Measurements from ENCODE around the gene ZNF19. TPM values are rescaled to one million over a fixed set of nuclear protein-coding genes. Genes with fewer than 3 reads are reported as not detected.

The ZNF19 gene
- total RNA-seq, 5 donors from 2014 or later (not counting 1 experiment from before 2014, with no cell fraction given), result 6.9 to 9.4 (median 8.4) TPM

GRCh38 chr16:71443714-71444113, 45.4 kb downstream of the ZNF19 start:
- Mint-ChIP-seq H3K27me3 (peaks cover 4 to 18% of the 10 kb centered on the region in 2 donors), H3K27ac (no peak overlapping the region), H3K36me3 (peaks cover 16% of the 10 kb centered on the region), H3K9me3 (peaks cover 5 to 30% (median 24%) of the 10 kb centered on the region in 3 donors), H3K4me3 (no peak overlapping the region), H3K4me1 (no peaks in the 10 kb centered on the region)
- H3K27me3 ChIP-seq (replicated peaks in 1 of 2; ENCODE audit: control insufficient read depth in 2 of 2, extremely low read depth in 1 of 2, insufficient read depth in 2 of 2, low read length in 1 of 2), result peaks cover 0 to 18% of the 10 kb centered on the region in 2 experiments
- no peaks in the 10 kb centered on the region for H3K4me1 ChIP-seq (ENCODE audit: control insufficient read depth in 1 of 2, extremely low read depth in 1 of 2, insufficient read depth in 2 of 2, low read length in 2 of 2)
- ChIA-PET POLR2A (no interaction called here), CTCF (no interaction called here)
- H3K4me3 ChIP-seq (ENCODE audit: control insufficient read depth in 1 of 2, extremely low read depth in 1 of 2, low read length in 1 of 2), result no peak overlapping the region
- no peak overlapping the region for H3K27ac ChIP-seq (ENCODE audit: low read length)
- 95% methylated on average over 2 of the region's 6 CpGs for WGBS (ENCODE audit: insufficient coverage)
- peaks cover 15% of the 10 kb centered on the region for H3K9me3 ChIP-seq
- DNase-seq (no peak), ATAC-seq (replicated peaks in 1 of 4) (no peak)
- peaks cover 0 to 6% of the 10 kb centered on the region in 2 donors for H3K36me3 ChIP-seq (ENCODE audit: control insufficient read depth in 2 of 2, extremely low read depth in 1 of 2, insufficient read depth in 1 of 2, low read length in 1 of 2)

GRCh38 chr16:71442051-71442440, 47.1 kb downstream of the ZNF19 start, which contains the start of gene TLE7:
Gene TLE7 (minus strand): TSS chr16:71442054. CDS start chr16:71433324, 8,730 bp downstream.
- Mint-ChIP-seq H3K27ac (no peak within 1 kb of the TSS), H3K4me1 (no peaks in the 10 kb centered on the region), H3K4me3 (no peak within 1 kb of the TSS), H3K27me3 (peaks cover 18 to 34% of the 10 kb centered on the region in 2 donors), H3K36me3 (peaks cover 3% of the 10 kb centered on the region), H3K9me3 (peaks cover 5 to 18% (median 14%) of the 10 kb centered on the region in 3 donors)
- Histone ChIP-seq H3K36me3 (ENCODE audit: control insufficient read depth in 2 of 2, extremely low read depth in 1 of 2, insufficient read depth in 1 of 2, low read length in 1 of 2) (no peaks in the 10 kb centered on the region), H3K27me3 (replicated peaks in 1 of 2; ENCODE audit: control insufficient read depth in 2 of 2, extremely low read depth in 1 of 2, insufficient read depth in 2 of 2, low read length in 1 of 2) (peaks cover 0 to 18% of the 10 kb centered on the region in 2 experiments), H3K4me3 (ENCODE audit: control insufficient read depth in 1 of 2, extremely low read depth in 1 of 2, low read length in 1 of 2) (no peak within 1 kb of the TSS), H3K4me1 (ENCODE audit: control insufficient read depth in 1 of 2, extremely low read depth in 1 of 2, insufficient read depth in 2 of 2, low read length in 2 of 2) (no peaks in the 10 kb centered on the region), H3K27ac (ENCODE audit: low read length) (no peak within 1 kb of the TSS), H3K9me3 (peaks cover under 1% of the 10 kb centered on the region)
- DNase-seq (no peak), ATAC-seq (replicated peaks in 1 of 4) (no peak)
- ChIA-PET POLR2A (no interaction called here), CTCF (no interaction called here)
- WGBS (ENCODE audit: insufficient coverage), result 85% methylated on average over 12 of the region's 13 CpGs

- Mint-ChIP-seq H3K27ac (no peak overlapping the region), H3K4me1 (no peaks in the 10 kb centered on the region), H3K36me3 (peaks cover 3% of the 10 kb centered on the region), H3K27me3 (peaks cover 23 to 39% of the 10 kb centered on the region in 2 donors), H3K4me3 (no peak overlapping the region), H3K9me3 (peaks cover 5 to 18% (median 14%) of the 10 kb centered on the region in 3 donors)
- Histone ChIP-seq H3K27ac (ENCODE audit: low read length) (no peak overlapping the region), H3K27me3 (replicated peaks in 1 of 2; ENCODE audit: control insufficient read depth in 2 of 2, extremely low read depth in 1 of 2, insufficient read depth in 2 of 2, low read length in 1 of 2) (peaks cover 0 to 22% of the 10 kb centered on the region in 2 experiments), H3K9me3 (no peaks in the 10 kb centered on the region), H3K4me3 (ENCODE audit: control insufficient read depth in 1 of 2, extremely low read depth in 1 of 2, low read length in 1 of 2) (no peak overlapping the region), H3K4me1 (ENCODE audit: control insufficient read depth in 1 of 2, extremely low read depth in 1 of 2, insufficient read depth in 2 of 2, low read length in 2 of 2) (no peaks in the 10 kb centered on the region), H3K36me3 (ENCODE audit: control insufficient read depth in 2 of 2, extremely low read depth in 1 of 2, insufficient read depth in 1 of 2, low read length in 1 of 2) (no peaks in the 10 kb centered on the region)
- WGBS (ENCODE audit: insufficient coverage), result 41% methylated on average over 66 of the region's 71 CpGs
- peak in 11 of 35 experiments; percentile 8 to 39 (median 22) for DNase-seq
- ChIA-PET POLR2A (no interaction called here), CTCF (no interaction called here)
- peak in 3 of 4 experiments; percentile 20 to 40 (median 31) for ATAC-seq (replicated peaks in 1 of 4)
Observed at GRCh38 chr16:71441348-71442050, 47.6 kb downstream of the ZNF19 start.

- no peaks in the 10 kb centered on the region for H3K4me1 Mint-ChIP-seq
- ATAC-seq (replicated peaks in 1 of 4) (no peak), DNase-seq (peak in 1 of 35 experiments; percentile 18)
- Histone ChIP-seq H3K27me3 (replicated peaks in 1 of 2; ENCODE audit: control insufficient read depth in 2 of 2, extremely low read depth in 1 of 2, insufficient read depth in 2 of 2, low read length in 1 of 2) (peaks cover 0 to 25% of the 10 kb centered on the region in 2 experiments), H3K4me3 (ENCODE audit: control insufficient read depth in 1 of 2, extremely low read depth in 1 of 2, low read length in 1 of 2) (no peak overlapping the region), H3K9me3 (no peaks in the 10 kb centered on the region), H3K36me3 (ENCODE audit: control insufficient read depth in 2 of 2, extremely low read depth in 1 of 2, insufficient read depth in 1 of 2, low read length in 1 of 2) (no peaks in the 10 kb centered on the region), H3K27ac (ENCODE audit: low read length) (no peak overlapping the region), H3K4me1 (ENCODE audit: control insufficient read depth in 1 of 2, extremely low read depth in 1 of 2, insufficient read depth in 2 of 2, low read length in 2 of 2) (no peaks in the 10 kb centered on the region)
- no peak overlapping the region for H3K4me3 Mint-ChIP-seq
- 64% methylated on average over 19 of the region's 25 CpGs for WGBS (ENCODE audit: insufficient coverage)
- H3K9me3 Mint-ChIP-seq, result peaks cover 5 to 16% (median 12%) of the 10 kb centered on the region in 3 donors
- ChIA-PET POLR2A (no interaction called here), CTCF (interaction anchor here in 1 of 2 donors (0.9 kb wide), 1 partner anchor 59 kb away, joined by 3 read pairs; no protein-coding TSS in a partner anchor)
- peaks cover 1% of the 10 kb centered on the region for H3K36me3 Mint-ChIP-seq
- H3K27ac Mint-ChIP-seq, result no peak overlapping the region
- H3K27me3 Mint-ChIP-seq, result peaks cover 28 to 46% of the 10 kb centered on the region in 2 donors
Observed at GRCh38 chr16:71440669-71441347, 48.3 kb downstream of the ZNF19 start.

- no peaks in the 10 kb centered on the region for H3K36me3 ChIP-seq (ENCODE audit: control insufficient read depth in 2 of 2, extremely low read depth in 1 of 2, insufficient read depth in 1 of 2, low read length in 1 of 2)
- H3K4me1 ChIP-seq (ENCODE audit: control insufficient read depth in 1 of 2, extremely low read depth in 1 of 2, insufficient read depth in 2 of 2, low read length in 2 of 2), result no peaks in the 10 kb centered on the region
- H3K27ac ChIP-seq (ENCODE audit: low read length), result no peak overlapping the region
- H3K27me3 ChIP-seq (replicated peaks in 1 of 2; ENCODE audit: control insufficient read depth in 2 of 2, extremely low read depth in 1 of 2, insufficient read depth in 2 of 2, low read length in 1 of 2), result peaks cover 0 to 25% of the 10 kb centered on the region in 2 experiments
- POLR2A ChIA-PET, result no interaction called here
- Mint-ChIP-seq H3K4me1 (no peaks in the 10 kb centered on the region), H3K4me3 (no peak overlapping the region), H3K27ac (no peak overlapping the region), H3K27me3 (peaks cover 28 to 49% of the 10 kb centered on the region in 2 donors), H3K36me3 (no peaks in the 10 kb centered on the region), H3K9me3 (peaks cover 4 to 6% (median 5%) of the 10 kb centered on the region in 3 donors)
- no peaks in the 10 kb centered on the region for H3K9me3 ChIP-seq
- DNase-seq, result no peak
- no peak for ATAC-seq (replicated peaks in 1 of 4)
- H3K4me3 ChIP-seq (ENCODE audit: control insufficient read depth in 1 of 2, extremely low read depth in 1 of 2, low read length in 1 of 2), result no peak overlapping the region
- CTCF ChIA-PET, result no interaction called here
- no CpG with 5 or more reads among the region's 3 CpGs for WGBS (ENCODE audit: insufficient coverage)
Observed at GRCh38 chr16:71439523-71439922, 49.6 kb downstream of the ZNF19 start.

GRCh38 chr16:71436473-71436872, 52.7 kb downstream of the ZNF19 start:
- POLR2A ChIA-PET, result interaction anchor here in 1 of 2 donors (0.6 kb wide), 1 partner anchor 10 kb away, joined by 3 read pairs; no protein-coding TSS in a partner anchor
- no peak overlapping the region for H3K27ac ChIP-seq (ENCODE audit: low read length)
- no peak overlapping the region for H3K4me3 ChIP-seq (ENCODE audit: control insufficient read depth in 1 of 2, extremely low read depth in 1 of 2, low read length in 1 of 2)
- no peak for DNase-seq
- peaks cover 0 to 40% of the 10 kb centered on the region in 2 experiments for H3K27me3 ChIP-seq (replicated peaks in 1 of 2; ENCODE audit: control insufficient read depth in 2 of 2, extremely low read depth in 1 of 2, insufficient read depth in 2 of 2, low read length in 1 of 2)
- H3K4me3 Mint-ChIP-seq, result no peak overlapping the region
- H3K9me3 ChIP-seq, result no peaks in the 10 kb centered on the region
- no peaks in the 10 kb centered on the region for H3K4me1 Mint-ChIP-seq
- no peaks in the 10 kb centered on the region for H3K9me3 Mint-ChIP-seq
- no peaks in the 10 kb centered on the region for H3K4me1 ChIP-seq (ENCODE audit: control insufficient read depth in 1 of 2, extremely low read depth in 1 of 2, insufficient read depth in 2 of 2, low read length in 2 of 2)
- 76% methylated on average over 3 of the region's 7 CpGs for WGBS (ENCODE audit: insufficient coverage)
- no peak for ATAC-seq (replicated peaks in 1 of 4)
- H3K27ac Mint-ChIP-seq, result no peak overlapping the region
- H3K27me3 Mint-ChIP-seq, result peaks cover 40 to 56% of the 10 kb centered on the region in 2 donors
- CTCF ChIA-PET, result interaction anchor here in 1 of 2 donors (0.7 kb wide), 1 partner anchor 525 kb away, joined by 7 read pairs; no protein-coding TSS in a partner anchor
- no peaks in the 10 kb centered on the region for H3K36me3 Mint-ChIP-seq
- H3K36me3 ChIP-seq (ENCODE audit: control insufficient read depth in 2 of 2, extremely low read depth in 1 of 2, insufficient read depth in 1 of 2, low read length in 1 of 2), result no peaks in the 10 kb centered on the region
